ENCODE measurements around the gene FGD4. TPM values are rescaled to one million over a fixed set of nuclear protein-coding genes. Genes with fewer than 3 reads are reported as not detected.

FGD4 gene
- polyA plus RNA-seq, 1 donor = 18.8 TPM

- H3K36me3 ChIP-seq (ENCODE audit: control insufficient read depth, insufficient read depth, low read length) = no peaks in the 10 kb centered on the region
- peak in 1 of 2 donors; percentile 40 for DNase-seq
- peaks cover 7% of the 10 kb centered on the region for H3K27me3 ChIP-seq (ENCODE audit: control insufficient read depth, insufficient read depth, low read length)
- no peaks in the 10 kb centered on the region for H3K9me3 ChIP-seq (ENCODE audit: control insufficient read depth, low read depth, low read length)
- peaks cover 8% of the 10 kb centered on the region for H3K4me1 ChIP-seq (ENCODE audit: control insufficient read depth, insufficient read depth, low read length)
- WGBS (ENCODE audit: insufficient coverage, low lambda C conversion rate) = no CpG with 5 or more reads among the region's 2 CpGs
- H3K4me3 ChIP-seq (ENCODE audit: low read length) = peak overlapping the region; percentile 85
- peak overlapping the region; percentile 99 for H3K27ac ChIP-seq (ENCODE audit: low read length)
Observed at GRCh38 chr12:32400866-32401265, 1.5 kb downstream of the FGD4 start.

DNA sequence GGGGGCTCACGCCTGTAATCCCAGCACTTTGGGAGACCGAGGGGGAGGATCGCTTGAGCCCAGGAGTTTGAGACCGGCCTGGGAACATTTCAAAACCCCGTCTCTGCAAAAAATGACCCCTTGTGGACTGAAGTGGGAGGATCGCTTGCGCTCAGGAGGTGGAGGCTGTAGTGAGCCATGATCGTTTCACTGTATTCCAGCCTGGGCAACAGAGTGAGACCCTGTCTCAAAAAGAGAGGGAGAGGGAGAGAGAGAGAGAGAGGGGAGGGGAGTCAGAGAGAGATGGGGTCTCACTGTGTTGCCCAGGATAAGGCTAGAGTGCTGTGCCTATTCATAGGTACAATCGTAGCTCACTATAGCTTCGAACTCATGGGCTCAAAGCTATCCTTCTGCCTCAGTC is 2.8 kb downstream of the FGD4 start:
- no peak overlapping the region for H3K27ac ChIP-seq (ENCODE audit: low read length)
- no peak for DNase-seq
- no peaks in the 10 kb centered on the region for H3K36me3 ChIP-seq (ENCODE audit: control insufficient read depth, insufficient read depth, low read length)
- peaks cover 7% of the 10 kb centered on the region for H3K27me3 ChIP-seq (ENCODE audit: control insufficient read depth, insufficient read depth, low read length)
- WGBS (ENCODE audit: insufficient coverage, low lambda C conversion rate) = no CpG with 5 or more reads among the region's 10 CpGs
- H3K9me3 ChIP-seq (ENCODE audit: control insufficient read depth, low read depth, low read length) = no peaks in the 10 kb centered on the region
- H3K4me3 ChIP-seq (ENCODE audit: low read length) = no peak overlapping the region
- peaks cover 8% of the 10 kb centered on the region for H3K4me1 ChIP-seq (ENCODE audit: control insufficient read depth, insufficient read depth, low read length)

- WGBS (ENCODE audit: insufficient coverage, low lambda C conversion rate) = no CpG with 5 or more reads among the region's 1 CpG
- no peaks in the 10 kb centered on the region for H3K9me3 ChIP-seq (ENCODE audit: control insufficient read depth, low read depth, low read length)
- peaks cover 7% of the 10 kb centered on the region for H3K27me3 ChIP-seq (ENCODE audit: control insufficient read depth, insufficient read depth, low read length)
- peaks cover 8% of the 10 kb centered on the region for H3K4me1 ChIP-seq (ENCODE audit: control insufficient read depth, insufficient read depth, low read length)
- no peak overlapping the region for H3K27ac ChIP-seq (ENCODE audit: low read length)
- no peak overlapping the region for H3K4me3 ChIP-seq (ENCODE audit: low read length)
- DNase-seq = no peak
- no peaks in the 10 kb centered on the region for H3K36me3 ChIP-seq (ENCODE audit: control insufficient read depth, insufficient read depth, low read length)
Observed at GRCh38 chr12:32402946-32403345, 3.6 kb downstream of the FGD4 start.

- whole genome bisulfite sequencing (ENCODE audit: insufficient coverage, low lambda C conversion rate) = no CpG with 5 or more reads among the region's 3 CpGs
- H3K36me3 ChIP-seq (ENCODE audit: control insufficient read depth, insufficient read depth, low read length) = peaks cover 4% of the 10 kb centered on the region
- H3K9me3 ChIP-seq (ENCODE audit: control insufficient read depth, low read depth, low read length) = no peaks in the 10 kb centered on the region
- no peaks in the 10 kb centered on the region for H3K4me1 ChIP-seq (ENCODE audit: control insufficient read depth, insufficient read depth, low read length)
- H3K27me3 ChIP-seq (ENCODE audit: control insufficient read depth, insufficient read depth, low read length) = no peaks in the 10 kb centered on the region
- no peak for DNase-seq
- no peak overlapping the region for H3K27ac ChIP-seq (ENCODE audit: low read length)
- no peak overlapping the region for H3K4me3 ChIP-seq (ENCODE audit: low read length)
Observed at GRCh38 chr12:32407795-32408194, 8.4 kb downstream of the FGD4 start.

DNA sequence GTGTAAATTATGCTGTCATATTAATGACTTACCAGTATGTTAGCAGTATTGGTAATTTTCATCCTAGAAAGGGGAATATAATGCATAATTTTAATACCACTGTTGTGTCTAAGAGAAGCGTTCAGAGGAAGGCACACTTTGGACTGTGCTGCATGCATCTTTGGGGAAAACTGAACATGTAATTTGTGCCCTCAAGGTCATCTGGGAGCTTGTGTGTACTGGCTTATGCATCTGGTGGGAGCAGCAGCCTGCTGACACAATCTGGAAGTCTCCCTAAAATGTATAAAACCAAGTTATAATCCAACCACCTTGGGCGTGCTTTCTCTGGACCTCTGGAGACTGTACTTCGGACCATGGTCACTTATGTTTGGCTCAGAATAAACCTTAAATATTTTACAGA is 14.1 kb downstream of the FGD4 start:
- Histone ChIP-seq H3K4me3 (ENCODE audit: low read length) (no peak overlapping the region), H3K4me1 (ENCODE audit: control insufficient read depth, insufficient read depth, low read length) (no peaks in the 10 kb centered on the region), H3K27me3 (ENCODE audit: control insufficient read depth, insufficient read depth, low read length) (no peaks in the 10 kb centered on the region), H3K36me3 (ENCODE audit: control insufficient read depth, insufficient read depth, low read length) (peaks cover 5% of the 10 kb centered on the region), H3K27ac (ENCODE audit: low read length) (no peak overlapping the region), H3K9me3 (ENCODE audit: control insufficient read depth, low read depth, low read length) (no peaks in the 10 kb centered on the region)
- WGBS (ENCODE audit: insufficient coverage, low lambda C conversion rate) = 100% methylated on average over 1 of the region's 3 CpGs
- peak in 1 of 2 donors; percentile 26 for DNase-seq

GRCh38 chr12:32418221-32418620 is 18.9 kb downstream of the FGD4 start:
- Histone ChIP-seq H3K4me3 (ENCODE audit: low read length) (no peak overlapping the region), H3K4me1 (ENCODE audit: control insufficient read depth, insufficient read depth, low read length) (no peaks in the 10 kb centered on the region), H3K9me3 (ENCODE audit: control insufficient read depth, low read depth, low read length) (no peaks in the 10 kb centered on the region), H3K27ac (ENCODE audit: low read length) (no peak overlapping the region), H3K36me3 (ENCODE audit: control insufficient read depth, insufficient read depth, low read length) (peaks cover 5% of the 10 kb centered on the region), H3K27me3 (ENCODE audit: control insufficient read depth, insufficient read depth, low read length) (no peaks in the 10 kb centered on the region)
- no peak for DNase-seq
- WGBS (ENCODE audit: insufficient coverage, low lambda C conversion rate) = 100% methylated on average over 1 of the region's 5 CpGs

DNA sequence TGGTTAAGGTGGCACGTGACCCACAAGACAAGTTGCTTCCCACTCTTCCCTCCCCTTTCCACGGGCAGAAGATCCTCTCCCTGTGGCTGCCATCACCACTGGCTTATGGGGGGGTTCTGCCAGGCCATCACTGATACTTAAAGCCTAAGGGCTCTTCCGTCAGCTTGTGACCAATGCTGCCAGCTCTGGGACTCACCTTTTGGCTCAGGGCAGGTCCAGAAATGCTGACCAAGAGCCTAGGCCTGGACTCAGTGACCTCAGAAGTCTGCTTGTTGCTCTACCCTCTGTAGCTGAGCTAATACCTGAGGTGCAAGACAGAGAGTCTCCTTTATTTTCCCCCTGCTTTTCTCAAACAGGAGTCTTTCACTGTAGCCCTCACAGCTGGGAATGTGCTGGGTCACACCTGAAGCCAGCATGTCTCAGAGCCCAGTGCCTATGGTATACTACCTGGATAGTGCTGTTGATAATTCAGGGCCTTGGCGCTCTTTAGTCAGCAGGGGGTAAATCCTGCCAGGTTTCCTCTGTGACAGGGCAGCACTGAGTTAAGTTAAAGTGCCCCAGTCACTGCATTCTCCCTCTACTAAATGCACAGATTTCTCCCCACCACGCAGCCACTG is 19.7 kb downstream of the FGD4 start:
- H3K4me1 ChIP-seq (ENCODE audit: control insufficient read depth, insufficient read depth, low read length) = no peaks in the 10 kb centered on the region
- H3K27ac ChIP-seq (ENCODE audit: low read length) = no peak overlapping the region
- peaks cover 5% of the 10 kb centered on the region for H3K36me3 ChIP-seq (ENCODE audit: control insufficient read depth, insufficient read depth, low read length)
- no peaks in the 10 kb centered on the region for H3K27me3 ChIP-seq (ENCODE audit: control insufficient read depth, insufficient read depth, low read length)
- no peak for DNase-seq
- no CpG with 5 or more reads among the region's 5 CpGs for WGBS (ENCODE audit: insufficient coverage, low lambda C conversion rate)
- no peak overlapping the region for H3K4me3 ChIP-seq (ENCODE audit: low read length)
- no peaks in the 10 kb centered on the region for H3K9me3 ChIP-seq (ENCODE audit: control insufficient read depth, low read depth, low read length)

- Histone ChIP-seq H3K4me3 (ENCODE audit: low read length) (no peak overlapping the region), H3K9me3 (ENCODE audit: control insufficient read depth, low read depth, low read length) (no peaks in the 10 kb centered on the region), H3K27ac (ENCODE audit: low read length) (no peak overlapping the region), H3K4me1 (ENCODE audit: control insufficient read depth, insufficient read depth, low read length) (no peaks in the 10 kb centered on the region), H3K36me3 (ENCODE audit: control insufficient read depth, insufficient read depth, low read length) (peaks cover 5% of the 10 kb centered on the region), H3K27me3 (ENCODE audit: control insufficient read depth, insufficient read depth, low read length) (no peaks in the 10 kb centered on the region)
- DNase-seq = no peak
- no CpG with 5 or more reads among the region's 2 CpGs for WGBS (ENCODE audit: insufficient coverage, low lambda C conversion rate)
Observed at GRCh38 chr12:32419520-32419960, 20.2 kb downstream of the FGD4 start.

DNA sequence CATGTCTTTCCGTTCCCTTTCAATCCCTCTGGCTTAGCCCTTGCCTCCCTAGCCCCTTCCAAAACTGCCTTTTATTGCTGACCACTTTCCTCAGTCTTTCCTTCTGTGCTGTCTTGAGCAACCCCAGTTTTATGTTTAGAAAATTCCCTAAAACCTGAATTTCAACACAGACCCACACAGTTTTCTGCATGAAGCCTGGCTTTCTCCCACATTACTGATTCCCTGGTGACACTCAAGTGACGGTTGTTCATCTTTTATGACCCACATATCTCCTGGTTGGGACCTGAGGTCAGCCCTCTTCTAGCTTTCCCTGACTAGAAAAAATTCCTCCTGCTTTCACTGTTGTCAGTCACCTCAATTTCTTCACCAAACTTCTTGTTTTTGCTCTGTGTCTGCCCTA is 21.0 kb downstream of the FGD4 start:
- WGBS (ENCODE audit: insufficient coverage, low lambda C conversion rate) = no CpG with 5 or more reads among the region's 2 CpGs

DNA sequence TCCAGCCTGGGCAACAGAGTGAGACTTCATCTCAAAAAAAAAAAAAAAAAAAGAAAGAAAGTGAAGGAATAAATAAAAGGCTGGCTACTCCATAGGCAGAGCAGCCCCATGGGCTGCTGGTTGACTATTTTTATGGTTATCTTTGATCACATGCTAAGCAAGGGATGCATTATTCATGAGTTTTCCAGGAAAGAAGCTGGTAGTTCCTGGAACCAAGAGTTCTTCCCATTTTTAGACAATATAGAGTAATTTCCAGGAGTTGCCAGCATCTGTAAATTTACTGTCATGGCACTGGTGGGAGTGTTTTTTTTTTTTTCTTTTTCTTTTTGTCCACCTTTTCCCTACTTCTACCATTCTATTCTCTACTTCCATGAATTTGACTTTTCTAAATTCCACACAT is 24.2 kb downstream of the FGD4 start:
- DNase-seq = no peak
- peaks cover 3% of the 10 kb centered on the region for H3K36me3 ChIP-seq (ENCODE audit: control insufficient read depth, insufficient read depth, low read length)
- H3K27ac ChIP-seq (ENCODE audit: low read length) = no peak overlapping the region
- H3K4me1 ChIP-seq (ENCODE audit: control insufficient read depth, insufficient read depth, low read length) = no peaks in the 10 kb centered on the region
- H3K4me3 ChIP-seq (ENCODE audit: low read length) = no peak overlapping the region
- no peaks in the 10 kb centered on the region for H3K9me3 ChIP-seq (ENCODE audit: control insufficient read depth, low read depth, low read length)
- H3K27me3 ChIP-seq (ENCODE audit: control insufficient read depth, insufficient read depth, low read length) = no peaks in the 10 kb centered on the region

More for the DNA sequence above, 21.0 kb downstream of the FGD4 start:
- Histone ChIP-seq H3K27ac (ENCODE audit: low read length) (no peak overlapping the region), H3K9me3 (ENCODE audit: control insufficient read depth, low read depth, low read length) (no peaks in the 10 kb centered on the region), H3K4me1 (ENCODE audit: control insufficient read depth, insufficient read depth, low read length) (no peaks in the 10 kb centered on the region), H3K4me3 (ENCODE audit: low read length) (no peak overlapping the region), H3K27me3 (ENCODE audit: control insufficient read depth, insufficient read depth, low read length) (no peaks in the 10 kb centered on the region), H3K36me3 (ENCODE audit: control insufficient read depth, insufficient read depth, low read length) (peaks cover 5% of the 10 kb centered on the region)
- DNase-seq = no peak

DNA sequence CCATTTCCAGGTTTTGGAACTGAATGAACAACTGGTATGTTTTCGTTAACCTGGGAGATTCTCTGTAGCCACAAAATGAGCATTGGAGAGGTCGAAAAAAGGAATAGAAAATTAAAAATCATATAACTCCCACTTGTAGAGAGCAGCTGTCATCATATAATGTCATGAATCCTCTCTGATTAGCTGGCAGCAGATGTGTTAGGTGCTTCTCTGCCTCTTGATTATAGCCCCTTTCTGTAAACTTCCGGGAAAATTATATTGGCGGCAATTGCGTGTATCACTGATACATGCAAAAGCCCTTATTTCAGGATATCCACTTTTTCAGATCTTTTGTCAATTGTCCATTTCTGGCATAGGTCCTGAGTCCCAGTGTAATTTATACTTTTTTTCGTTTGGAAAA is 31.7 kb downstream of the FGD4 start:
- H3K4me3 ChIP-seq (ENCODE audit: low read length) = no peak overlapping the region
- no peaks in the 10 kb centered on the region for H3K9me3 ChIP-seq (ENCODE audit: control insufficient read depth, low read depth, low read length)
- H3K27ac ChIP-seq (ENCODE audit: low read length) = no peak overlapping the region
- no peaks in the 10 kb centered on the region for H3K4me1 ChIP-seq (ENCODE audit: control insufficient read depth, insufficient read depth, low read length)
- no peak for DNase-seq
- H3K27me3 ChIP-seq (ENCODE audit: control insufficient read depth, insufficient read depth, low read length) = no peaks in the 10 kb centered on the region
- WGBS (ENCODE audit: insufficient coverage, low lambda C conversion rate) = 96% methylated on average over 4 of the region's 6 CpGs
- peaks cover 3% of the 10 kb centered on the region for H3K36me3 ChIP-seq (ENCODE audit: control insufficient read depth, insufficient read depth, low read length)
